ENCODE data around the gene GOPC. TPM values are rescaled to one million over a fixed set of nuclear protein-coding genes. Genes with fewer than 3 reads are reported as not detected.
A peak's percentile ranks its signal among the peaks of the same experiment; 100 is the strongest.

Gene GOPC
- total and polyA plus RNA-seq, 2 of the 13 experiments (the other 11 are each of a cell fraction or from before 2014, with no cell fraction given): 20.9 to 41.5 TPM

DNA sequence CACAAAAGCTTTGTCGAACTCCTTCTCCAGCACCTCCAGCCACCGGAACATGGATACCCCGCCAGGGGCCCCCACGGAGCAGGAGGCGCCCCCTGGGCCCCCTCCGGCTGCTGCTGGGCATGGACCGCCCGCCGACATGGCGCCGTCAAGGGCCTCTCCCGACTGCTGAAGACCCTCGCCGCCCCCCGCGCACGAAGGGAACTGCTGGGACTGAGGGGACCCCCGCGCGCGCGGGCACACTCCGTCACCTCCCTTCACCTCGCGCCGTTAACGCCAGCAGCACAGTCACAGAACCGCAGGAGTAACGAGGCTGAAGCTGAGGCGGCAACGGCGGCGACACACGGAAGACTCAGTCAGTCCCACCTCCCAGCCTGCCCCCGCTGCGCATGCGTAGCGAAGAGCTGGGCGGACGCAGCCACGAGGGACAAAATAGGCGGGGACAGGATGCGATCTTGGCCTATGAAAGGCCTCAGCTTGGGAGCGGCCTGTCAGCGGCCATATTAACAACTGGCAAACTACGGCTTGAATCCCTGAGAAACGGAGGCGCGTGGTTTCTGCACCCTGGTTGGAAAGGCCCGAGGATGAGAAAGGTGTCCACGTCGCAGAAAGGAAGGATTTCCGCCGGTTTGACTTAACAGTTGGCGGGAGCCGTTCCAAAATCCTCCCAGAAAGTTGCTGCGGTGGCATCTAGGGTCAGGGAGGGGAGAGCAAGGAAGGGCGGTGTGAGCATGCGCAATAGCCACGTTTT, at the start of gene GOPC (continued):
- TF ChIP-seq, protein P1, sequence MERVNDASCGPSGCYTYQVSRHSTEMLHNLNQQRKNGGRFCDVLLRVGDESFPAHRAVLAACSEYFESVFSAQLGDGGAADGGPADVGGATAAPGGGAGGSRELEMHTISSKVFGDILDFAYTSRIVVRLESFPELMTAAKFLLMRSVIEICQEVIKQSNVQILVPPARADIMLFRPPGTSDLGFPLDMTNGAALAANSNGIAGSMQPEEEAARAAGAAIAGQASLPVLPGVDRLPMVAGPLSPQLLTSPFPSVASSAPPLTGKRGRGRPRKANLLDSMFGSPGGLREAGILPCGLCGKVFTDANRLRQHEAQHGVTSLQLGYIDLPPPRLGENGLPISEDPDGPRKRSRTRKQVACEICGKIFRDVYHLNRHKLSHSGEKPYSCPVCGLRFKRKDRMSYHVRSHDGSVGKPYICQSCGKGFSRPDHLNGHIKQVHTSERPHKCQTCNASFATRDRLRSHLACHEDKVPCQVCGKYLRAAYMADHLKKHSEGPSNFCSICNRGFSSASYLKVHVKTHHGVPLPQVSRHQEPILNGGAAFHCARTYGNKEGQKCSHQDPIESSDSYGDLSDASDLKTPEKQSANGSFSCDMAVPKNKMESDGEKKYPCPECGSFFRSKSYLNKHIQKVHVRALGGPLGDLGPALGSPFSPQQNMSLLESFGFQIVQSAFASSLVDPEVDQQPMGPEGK (CRISPR knock-in tag; IDR thresholded peaks at IDR 0.05): peak; percentile 99
- TF ChIP-seq STAT5B (CRISPR knock-in tag; IDR thresholded peaks at IDR 0.05) (peak; percentile 52; the same call in 1 of the 2 replicates), NR2F2 (IDR thresholded peaks at IDR 0.05; ENCODE audit: borderline replicate concordance, low read depth) (0 out of 2 replicates have a peak, but pooled peaks have one; percentile 36), LCORL (IDR thresholded peaks at IDR 0.05) (0 out of 2 replicates have a peak, but pooled peaks have one; percentile 32), LCORL (CRISPR knock-in tag; IDR thresholded peaks at IDR 0.05) (peak; percentile 72), NFYB (CRISPR knock-in tag; IDR thresholded peaks at IDR 0.05) (peak; percentile 89), SATB2 (CRISPR knock-in tag; IDR thresholded peaks at IDR 0.05) (peak; percentile 97), BHLHE40 (IDR thresholded peaks at IDR 0.05; ENCODE audit: low read length) (no peak; the same call in 1 of the 2 replicates), ZNF121 (CRISPR knock-in tag; IDR thresholded peaks at IDR 0.05) (0 out of 2 replicates have a peak, but pooled peaks have one; percentile 22), MED13 (CRISPR knock-in tag; IDR thresholded peaks at IDR 0.05) (peak; percentile 94), SMARCC2 (IDR thresholded peaks at IDR 0.05) (no peak), ERF (CRISPR knock-in tag; IDR thresholded peaks at IDR 0.05) (peak; percentile 98), MAF1 (CRISPR knock-in tag; IDR thresholded peaks at IDR 0.05; ENCODE audit: borderline replicate concordance) (no peak; the same call in 1 of the 2 replicates), KLF6 (CRISPR knock-in tag; IDR thresholded peaks at IDR 0.05) (peak; percentile 90), KDM1A (CRISPR knock-in tag; IDR thresholded peaks at IDR 0.05) (no peak; the same call in 1 of the 2 replicates), ZNF430 (CRISPR knock-in tag; IDR thresholded peaks at IDR 0.05) (peak; percentile 92), ZNF501 (CRISPR knock-in tag; IDR thresholded peaks at IDR 0.05) (peak; percentile 99), ZNF773 (CRISPR knock-in tag; IDR thresholded peaks at IDR 0.05; ENCODE audit: borderline replicate concordance) (peak; percentile 67; the same call in 1 of the 2 replicates), ZNF431 (CRISPR knock-in tag; IDR thresholded peaks at IDR 0.05; ENCODE audit: borderline replicate concordance, low read depth) (peak; percentile 98), ZKSCAN1 (IDR thresholded peaks at IDR 0.05; ENCODE audit: low read length) (peak; percentile 55; the same call in 1 of the 2 replicates)
- TF ChIP-seq, protein P2, sequence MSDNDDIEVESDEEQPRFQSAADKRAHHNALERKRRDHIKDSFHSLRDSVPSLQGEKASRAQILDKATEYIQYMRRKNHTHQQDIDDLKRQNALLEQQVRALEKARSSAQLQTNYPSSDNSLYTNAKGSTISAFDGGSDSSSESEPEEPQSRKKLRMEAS (IDR thresholded peaks at IDR 0.05): peak; percentile 99
- TF ChIP-seq, protein P3, sequence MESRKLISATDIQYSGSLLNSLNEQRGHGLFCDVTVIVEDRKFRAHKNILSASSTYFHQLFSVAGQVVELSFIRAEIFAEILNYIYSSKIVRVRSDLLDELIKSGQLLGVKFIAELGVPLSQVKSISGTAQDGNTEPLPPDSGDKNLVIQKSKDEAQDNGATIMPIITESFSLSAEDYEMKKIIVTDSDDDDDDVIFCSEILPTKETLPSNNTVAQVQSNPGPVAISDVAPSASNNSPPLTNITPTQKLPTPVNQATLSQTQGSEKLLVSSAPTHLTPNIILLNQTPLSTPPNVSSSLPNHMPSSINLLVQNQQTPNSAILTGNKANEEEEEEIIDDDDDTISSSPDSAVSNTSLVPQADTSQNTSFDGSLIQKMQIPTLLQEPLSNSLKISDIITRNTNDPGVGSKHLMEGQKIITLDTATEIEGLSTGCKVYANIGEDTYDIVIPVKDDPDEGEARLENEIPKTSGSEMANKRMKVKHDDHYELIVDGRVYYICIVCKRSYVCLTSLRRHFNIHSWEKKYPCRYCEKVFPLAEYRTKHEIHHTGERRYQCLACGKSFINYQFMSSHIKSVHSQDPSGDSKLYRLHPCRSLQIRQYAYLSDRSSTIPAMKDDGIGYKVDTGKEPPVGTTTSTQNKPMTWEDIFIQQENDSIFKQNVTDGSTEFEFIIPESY (CRISPR knock-in tag; IDR thresholded peaks at IDR 0.05): peak; percentile 70; the same call in 1 of the 2 replicates
- TF ChIP-seq, protein P4, sequence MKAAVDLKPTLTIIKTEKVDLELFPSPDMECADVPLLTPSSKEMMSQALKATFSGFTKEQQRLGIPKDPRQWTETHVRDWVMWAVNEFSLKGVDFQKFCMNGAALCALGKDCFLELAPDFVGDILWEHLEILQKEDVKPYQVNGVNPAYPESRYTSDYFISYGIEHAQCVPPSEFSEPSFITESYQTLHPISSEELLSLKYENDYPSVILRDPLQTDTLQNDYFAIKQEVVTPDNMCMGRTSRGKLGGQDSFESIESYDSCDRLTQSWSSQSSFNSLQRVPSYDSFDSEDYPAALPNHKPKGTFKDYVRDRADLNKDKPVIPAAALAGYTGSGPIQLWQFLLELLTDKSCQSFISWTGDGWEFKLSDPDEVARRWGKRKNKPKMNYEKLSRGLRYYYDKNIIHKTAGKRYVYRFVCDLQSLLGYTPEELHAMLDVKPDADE (CRISPR knock-in tag; IDR thresholded peaks at IDR 0.05): peak; percentile 99
- TF ChIP-seq, protein P5, sequence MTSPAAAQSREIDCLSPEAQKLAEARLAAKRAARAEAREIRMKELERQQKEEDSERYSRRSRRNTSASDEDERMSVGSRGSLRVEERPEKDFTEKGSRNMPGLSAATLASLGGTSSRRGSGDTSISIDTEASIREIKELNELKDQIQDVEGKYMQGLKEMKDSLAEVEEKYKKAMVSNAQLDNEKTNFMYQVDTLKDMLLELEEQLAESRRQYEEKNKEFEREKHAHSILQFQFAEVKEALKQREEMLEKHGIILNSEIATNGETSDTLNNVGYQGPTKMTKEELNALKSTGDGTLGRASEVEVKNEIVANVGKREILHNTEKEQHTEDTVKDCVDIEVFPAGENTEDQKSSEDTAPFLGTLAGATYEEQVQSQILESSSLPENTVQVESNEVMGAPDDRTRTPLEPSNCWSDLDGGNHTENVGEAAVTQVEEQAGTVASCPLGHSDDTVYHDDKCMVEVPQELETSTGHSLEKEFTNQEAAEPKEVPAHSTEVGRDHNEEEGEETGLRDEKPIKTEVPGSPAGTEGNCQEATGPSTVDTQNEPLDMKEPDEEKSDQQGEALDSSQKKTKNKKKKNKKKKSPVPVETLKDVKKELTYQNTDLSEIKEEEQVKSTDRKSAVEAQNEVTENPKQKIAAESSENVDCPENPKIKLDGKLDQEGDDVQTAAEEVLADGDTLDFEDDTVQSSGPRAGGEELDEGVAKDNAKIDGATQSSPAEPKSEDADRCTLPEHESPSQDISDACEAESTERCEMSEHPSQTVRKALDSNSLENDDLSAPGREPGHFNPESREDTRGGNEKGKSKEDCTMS (CRISPR knock-in tag; conservative IDR thresholded peaks at IDR 0.05): peak; percentile 49; the same call in 1 of the 2 replicates
